Brain microvascular endothelial cell (primary cell): ENCODE results near the gene BBS10.
"Not testable (repeated sequence)": the region's sequence is repeated elsewhere in the genome, so short reads cannot be mapped to it uniquely, and the experiment has no call there.

ENCODE experiments used
- DNase-seq: peaks from one replicate; pipeline ENCODE4 v3.0.0-alpha.2; 2020
- H3K27ac ChIP-seq: fragments of 250-450 bp; sonication (Bioruptor Pico); 2 replicates; pipeline ENCODE4 v1.5.1; 2020; ENCODE audit warnings: mild to moderate bottlenecking, moderate library complexity
- H3K27me3 ChIP-seq: fragments of 250-450 bp; sonication (Bioruptor Pico); replicated peaks from 2 replicates; pipeline ENCODE4 v1.5.1; 2020; ENCODE audit warnings: mild to moderate bottlenecking
- H3K36me3 ChIP-seq: fragments of 250-450 bp; sonication (Bioruptor Pico); replicated peaks from 2 replicates; pipeline ENCODE4 v1.5.1; 2020; ENCODE audit warnings: mild to moderate bottlenecking
- H3K4me3 ChIP-seq: 2 replicates; pipeline ENCODE4 v1.5.1; 2011; ENCODE audit warnings: low read depth, mild to moderate bottlenecking, control low read depth, low read length, moderate library complexity
- CTCF ChIP-seq: IDR thresholded peaks from 2 replicates; pipeline ENCODE4 v1.5.1; 2011; ENCODE audit warnings: low read depth, mild to moderate bottlenecking, moderate library complexity, low read length, control low read depth, inconsistent platforms; ENCODE audit errors: missing control alignments
- in situ Hi-C: cut with HindIII; loops from 2 replicates; pipeline ENCODE4 v1.10.0; 2017; ENCODE audit warnings: low sequenced_read_pairs, low pct_ligation_motif_present

BBS10 gene

GRCh38 chr12:76375939-76376338 is 27.7 kb upstream of the BBS10 start:
- Histone ChIP-seq H3K36me3 (peaks cover 10% of the 10 kb centered on the region), H3K27ac (no peak overlapping the region)
- no peak for DNase-seq

GRCh38 chr12:76375470-76375869 is 27.3 kb upstream of the BBS10 start:
- no peak for TF ChIP-seq CTCF
- no peak overlapping the region for H3K4me3 ChIP-seq
- peaks cover 10% of the 10 kb centered on the region for H3K36me3 ChIP-seq
- no peaks in the 10 kb centered on the region for H3K27me3 ChIP-seq
- in situ Hi-C loops = no loop called here
- DNase-seq = no peak
- no peak overlapping the region for H3K27ac ChIP-seq

More at GRCh38 chr12:76375939-76376338, 27.7 kb upstream of the BBS10 start:
- Histone ChIP-seq H3K27me3 (no peaks in the 10 kb centered on the region), H3K4me3 (no peak overlapping the region)
- in situ Hi-C loops = no loop called here
- no peak for TF ChIP-seq CTCF

- TF ChIP-seq CTCF = no peak
- Histone ChIP-seq H3K27me3 (no peaks in the 10 kb centered on the region), H3K27ac (peak overlapping the region; percentile 19), H3K36me3 (peaks cover 10% of the 10 kb centered on the region), H3K4me3 (no peak overlapping the region)
- DNase-seq = no peak
- in situ Hi-C loops = no loop called here
These were observed 26.3 kb upstream of the BBS10 start for GRCh38 chr12:76374386-76375020.

- Histone ChIP-seq H3K27ac (no peak overlapping the region), H3K4me3 (no peak overlapping the region), H3K27me3 (no peaks in the 10 kb centered on the region), H3K36me3 (peaks cover 19% of the 10 kb centered on the region)
- in situ Hi-C loops = no loop called here
- TF ChIP-seq CTCF = no peak
- no peak for DNase-seq
These were observed 20.0 kb upstream of the BBS10 start for GRCh38 chr12:76368230-76368629.

- TF ChIP-seq CTCF = no peak
- no peak for DNase-seq
- in situ Hi-C loops = no loop called here
- Histone ChIP-seq H3K4me3 (no peak overlapping the region), H3K27me3 (no peaks in the 10 kb centered on the region), H3K36me3 (peaks cover 19% of the 10 kb centered on the region), H3K27ac (no peak overlapping the region)
These were observed 17.9 kb upstream of the BBS10 start for GRCh38 chr12:76366163-76366562.

GRCh38 chr12:76364131-76364530 is 15.9 kb upstream of the BBS10 start:
- H3K27ac ChIP-seq, DNase-seq, H3K27me3 ChIP-seq, in situ Hi-C loops, H3K4me3 ChIP-seq: not testable (repeated sequence)
- H3K36me3 ChIP-seq = peaks cover 17% of the 10 kb centered on the region
